GM21423 (cell line): ENCODE measurements around the gene OTC.

Experiments
- ATAC-seq: cut with Tn5 transposase; IDR thresholded peaks from one replicate; pipeline ENCODE4 v1.9.1; 2021; ENCODE audit warnings: mild to moderate bottlenecking, moderate library complexity; ENCODE audit not compliant: unreplicated experiment

The OTC gene

GRCh38 chrX:38357747-38358673 is 5.6 kb downstream of the OTC start:
- no peak for ATAC-seq

- no peak for ATAC-seq
Measured at GRCh38 chrX:38363046-38363445, 10.6 kb downstream of the OTC start.

GRCh38 chrX:38365954-38366353 is 13.6 kb downstream of the OTC start:
- ATAC-seq = no peak

GRCh38 chrX:38368774-38369173 is 16.4 kb downstream of the OTC start:
- no peak for ATAC-seq

GRCh38 chrX:38371641-38372040 is 19.2 kb downstream of the OTC start:
- ATAC-seq = no peak

- no peak for ATAC-seq
Measured at GRCh38 chrX:38374431-38374830, 22.0 kb downstream of the OTC start.

- no peak for ATAC-seq
Measured at GRCh38 chrX:38375891-38376290, 23.5 kb downstream of the OTC start.

- ATAC-seq = no peak
Measured at GRCh38 chrX:38376747-38377146, 24.3 kb downstream of the OTC start.

GRCh38 chrX:38379088-38379487 is 26.7 kb downstream of the OTC start:
- no peak for ATAC-seq

GRCh38 chrX:38382663-38383062 is 30.3 kb downstream of the OTC start:
- no peak for ATAC-seq

GRCh38 chrX:38400389-38400910 is 48.0 kb downstream of the OTC start:
- no peak for ATAC-seq

- ATAC-seq = no peak
Measured at GRCh38 chrX:38402118-38402517, 49.7 kb downstream of the OTC start.

- ATAC-seq = no peak
Measured at GRCh38 chrX:38403834-38404233, 51.4 kb downstream of the OTC start.

GRCh38 chrX:38407126-38407525 is 54.7 kb downstream of the OTC start:
- no peak for ATAC-seq

- ATAC-seq = no peak
Measured at GRCh38 chrX:38409289-38409688, 56.9 kb downstream of the OTC start.

GRCh38 chrX:38426785-38427184 is 74.4 kb downstream of the OTC start:
- no peak for ATAC-seq

GRCh38 chrX:38431525-38431924 is 79.1 kb downstream of the OTC start:
- ATAC-seq = no peak

GRCh38 chrX:38435130-38435529 is 82.7 kb downstream of the OTC start:
- no peak for ATAC-seq

GRCh38 chrX:38437093-38437492 is 84.7 kb downstream of the OTC start:
- ATAC-seq = no peak

- ATAC-seq = no peak
Measured at GRCh38 chrX:38438321-38438720, 85.9 kb downstream of the OTC start.

GRCh38 chrX:38452603-38453002 is 100.2 kb downstream of the OTC start:
- no peak for ATAC-seq

GRCh38 chrX:38458071-38458470 is 105.7 kb downstream of the OTC start:
- no peak for ATAC-seq

- ATAC-seq = no peak
Measured at GRCh38 chrX:38462257-38462656, 109.9 kb downstream of the OTC start.
